Endothelial cell of umbilical vein (primary cell): ENCODE data around the gene PLEKHA6. TPM values are rescaled to one million over a fixed set of nuclear protein-coding genes. Genes with fewer than 3 reads are reported as not detected.

Source experiments
- BruUV-seq: library from RNA; stranded (reverse); fragments of 400-500 nt; replicated peaks from 2 replicates; lab custom pipeline; 2021; lab: Mats Ljungman, UMichigan
- CTCF ChIA-PET: fragments of 300-600, 350-600 bp; sonication (Branson Sonifier 250); formaldehyde crosslinking; loops from one replicate; lab custom pipeline; 2021; ENCODE audit warnings: antibody characterized with exemption, inconsistent platforms; lab: Charles Lee
- POLR2A ChIA-PET: fragments of 300-600, 350-600 bp; sonication (Branson Sonifier 250); formaldehyde crosslinking; loops from one replicate; lab custom pipeline; 2021; ENCODE audit warnings: antibody characterized with exemption, inconsistent platforms; lab: Charles Lee
- DNase-seq: peaks from one replicate; pipeline ENCODE4 v3.0.0-alpha.2; 2011; ENCODE audit warnings: low read depth, low spot score
- FAIRE-seq: peaks from 2 replicates; lab custom pipeline; 2011; peaks lifted over from hg19 to GRCh38; lab: Jason Lieb, UNC
- H2AFZ ChIP-seq: 2 replicates; pipeline ENCODE4 v1.6.0; 2012; ENCODE audit warnings: low read depth, low read length, control low read depth, inconsistent platforms
- H3K27ac ChIP-seq: 2 replicates; pipeline ENCODE4 v1.5.1; 2011; ENCODE audit warnings: low read depth, mild to moderate bottlenecking, control low read depth, low read length, moderate library complexity; ENCODE audit not compliant: insufficient read depth
- H3K27me3 ChIP-seq, 2 experiments: 2 replicates each; pipeline versions ENCODE4 v1.6.0 to v1.6.1; 2011; ENCODE audit warnings: low read length in 2 of 2, mixed read lengths in 1 of 2; ENCODE audit not compliant: control insufficient read depth in 2 of 2, insufficient read depth in 2 of 2
- H3K36me3 ChIP-seq, 2 experiments: 2 replicates in 1 of 2; 3 replicates in 1 of 2; pipeline ENCODE4 v1.5.1; 2011; ENCODE audit warnings: low read length in 2 of 2, mild to moderate bottlenecking in 1 of 2, moderate library complexity in 1 of 2; ENCODE audit not compliant: control insufficient read depth in 2 of 2, insufficient read depth in 2 of 2; ENCODE audit errors: extremely low read depth in 1 of 2
- H3K4me1 ChIP-seq: 3 replicates; pipeline ENCODE4 v1.5.1; 2011; ENCODE audit warnings: mild to moderate bottlenecking, low read length; ENCODE audit not compliant: control insufficient read depth, insufficient read depth; ENCODE audit errors: extremely low read depth
- H3K4me2 ChIP-seq: 2 replicates; pipeline ENCODE4 v1.6.1; 2011; ENCODE audit warnings: low read length, control low read depth, mixed read lengths; ENCODE audit not compliant: insufficient read depth
- H3K4me3 ChIP-seq, 3 experiments: fragments of 200-600 bp in 1 of 3; sonication (generic), shearing (Covaris generic) in 1 of 3; replicated peaks in 1 of 3; 2 replicates each; pipeline ENCODE4 v1.5.1; 2011 to 2016; ENCODE audit warnings: control low read depth in 3 of 3, low read length in 3 of 3, mild to moderate bottlenecking in 2 of 3, inconsistent platforms in 1 of 3, low read depth in 1 of 3, moderate library complexity in 1 of 3; ENCODE audit not compliant: insufficient read depth in 1 of 3
- H3K79me2 ChIP-seq: 2 replicates; pipeline ENCODE4 v1.6.0; 2012; ENCODE audit warnings: low read length, inconsistent platforms; ENCODE audit not compliant: control insufficient read depth, insufficient read depth
- H3K9ac ChIP-seq: replicated peaks from 2 replicates; pipeline ENCODE3; 2011; ENCODE audit warnings: low read length, control low read depth; ENCODE audit not compliant: insufficient read depth; ENCODE audit errors: extremely low read depth
- H3K9me1 ChIP-seq: replicated peaks from 3 replicates; pipeline ENCODE4 v1.6.0; 2011; ENCODE audit warnings: mild to moderate bottlenecking, low read length; ENCODE audit not compliant: control insufficient read depth, insufficient read depth; ENCODE audit errors: extremely low read depth
- H3K9me3 ChIP-seq: replicated peaks from 2 replicates; pipeline ENCODE4 v1.5.1; 2012; ENCODE audit warnings: low read length, inconsistent platforms; ENCODE audit not compliant: control insufficient read depth, insufficient read depth
- H4K20me1 ChIP-seq: replicated peaks from 2 replicates; pipeline ENCODE3; 2011; ENCODE audit warnings: mild to moderate bottlenecking, low read length; ENCODE audit not compliant: control insufficient read depth, insufficient read depth; ENCODE audit errors: extremely low read depth
- EZH2 ChIP-seq: IDR thresholded peaks from 2 replicates; pipeline ENCODE4 v1.6.1; 2012; ENCODE audit warnings: borderline replicate concordance, low read depth, mild to moderate bottlenecking, moderate library complexity, low read length, inconsistent platforms; ENCODE audit not compliant: severe bottlenecking
- FOS ChIP-seq: IDR thresholded peaks from 2 replicates; pipeline ENCODE4 v1.6.1; 2011; ENCODE audit warnings: mild to moderate bottlenecking, low read length, moderate library complexity, borderline replicate concordance; ENCODE audit not compliant: insufficient read depth
- GATA2 ChIP-seq: IDR thresholded peaks from 2 replicates; pipeline ENCODE4 v1.7.0; 2011; ENCODE audit warnings: low read depth, mild to moderate bottlenecking, moderate library complexity, mixed read lengths, low read length; ENCODE audit not compliant: insufficient read length, insufficient read depth
- JUN ChIP-seq: IDR thresholded peaks from 2 replicates; pipeline ENCODE4 v1.6.1; 2011; ENCODE audit warnings: borderline replicate concordance, low read depth; ENCODE audit not compliant: insufficient read length, insufficient read depth
- MAX ChIP-seq: IDR thresholded peaks from 2 replicates; pipeline ENCODE4 v1.6.1; 2011; ENCODE audit not compliant: insufficient read depth, insufficient read length
- POLR2A ChIP-seq: IDR thresholded peaks from 2 replicates; pipeline ENCODE4 v1.6.1; 2012; ENCODE audit warnings: low read depth, mild to moderate bottlenecking, control low read depth, low read length
- POLR2AphosphoS5 ChIP-seq: IDR thresholded peaks from 2 replicates; pipeline ENCODE4 v1.6.1; 2012; ENCODE audit warnings: low read depth, mild to moderate bottlenecking, control low read depth, low read length, moderate library complexity; ENCODE audit not compliant: insufficient read depth
- dilution Hi-C: fragments of 300-500 bp; cut with MboI; formaldehyde crosslinking; loops from one replicate; pipeline ENCODE4 v1.15.0; 2019; ENCODE audit warnings: low sequenced_read_pairs; ENCODE audit not compliant: extremely low pct_ligation_motif_present
- intact Hi-C: fragments of 100-400 bp; cut with micrococcal nuclease; formaldehyde crosslinking; loops from one replicate; pipeline ENCODE4 v1.10.0; 2022
- polyA plus RNA-seq, 4 experiments: library from polyadenylated mRNA; depleted of rRNA in 3 of 4; stranded (reverse) in 3 of 4; unstranded in 1 of 4; fragments of >200 nt; gene quantifications; 2 replicates each; pipeline versions ENCODE4 v1.2.1 to v1.2.3, GENCODE V29; 2011 to 2012; ENCODE audit warnings: missing spikeins in 1 of 4
- total RNA-seq: library from RNA; stranded (reverse); gene quantifications from 2 replicates; pipeline ENCODE4 v1.2.3, GENCODE V29; 2021
- TF ChIP-seq, protein P1 (sequence below), 2 donors: IDR thresholded peaks; 1 replicate in 1 of 2; 2 replicates in 1 of 2; pipeline ENCODE4 v1.5.1; 2011; ENCODE audit warnings: low read length in 2 of 2, mild to moderate bottlenecking in 2 of 2, moderate library complexity in 2 of 2, control low read depth in 1 of 2, inconsistent platforms in 1 of 2, low read depth in 1 of 2; ENCODE audit not compliant: insufficient read depth in 1 of 2; ENCODE audit errors: extremely low read depth in 1 of 2

PLEKHA6 gene
- total and polyA plus RNA-seq, 2 donors (not counting 3 experiments of a cell fraction or from before 2014, with no cell fraction given), result 2.1 to 15.0 TPM

- DNase-seq, result no peak
- Histone ChIP-seq H3K36me3 (no peaks in the 10 kb centered on the region), H3K9ac (no peak overlapping the region), H3K9me1 (no peaks in the 10 kb centered on the region), H3K4me2 (no peak overlapping the region), H2AFZ (no peak overlapping the region), H3K27me3 (no peaks in the 10 kb centered on the region), H3K4me1 (peaks cover 7% of the 10 kb centered on the region), H3K27ac (no peak overlapping the region), H3K79me2 (no peaks in the 10 kb centered on the region), H4K20me1 (no peaks in the 10 kb centered on the region), H3K4me3 (no peak overlapping the region), H3K9me3 (no peaks in the 10 kb centered on the region)
- TF ChIP-seq FOS (no peak), POLR2AphosphoS5 (no peak), MAX (no peak), POLR2A (no peak), JUN (no peak), EZH2 (no peak), GATA2 (no peak)
- TF ChIP-seq, protein P1, sequence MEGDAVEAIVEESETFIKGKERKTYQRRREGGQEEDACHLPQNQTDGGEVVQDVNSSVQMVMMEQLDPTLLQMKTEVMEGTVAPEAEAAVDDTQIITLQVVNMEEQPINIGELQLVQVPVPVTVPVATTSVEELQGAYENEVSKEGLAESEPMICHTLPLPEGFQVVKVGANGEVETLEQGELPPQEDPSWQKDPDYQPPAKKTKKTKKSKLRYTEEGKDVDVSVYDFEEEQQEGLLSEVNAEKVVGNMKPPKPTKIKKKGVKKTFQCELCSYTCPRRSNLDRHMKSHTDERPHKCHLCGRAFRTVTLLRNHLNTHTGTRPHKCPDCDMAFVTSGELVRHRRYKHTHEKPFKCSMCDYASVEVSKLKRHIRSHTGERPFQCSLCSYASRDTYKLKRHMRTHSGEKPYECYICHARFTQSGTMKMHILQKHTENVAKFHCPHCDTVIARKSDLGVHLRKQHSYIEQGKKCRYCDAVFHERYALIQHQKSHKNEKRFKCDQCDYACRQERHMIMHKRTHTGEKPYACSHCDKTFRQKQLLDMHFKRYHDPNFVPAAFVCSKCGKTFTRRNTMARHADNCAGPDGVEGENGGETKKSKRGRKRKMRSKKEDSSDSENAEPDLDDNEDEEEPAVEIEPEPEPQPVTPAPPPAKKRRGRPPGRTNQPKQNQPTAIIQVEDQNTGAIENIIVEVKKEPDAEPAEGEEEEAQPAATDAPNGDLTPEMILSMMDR (IDR thresholded peaks at IDR 0.05; ENCODE audit: extremely low read depth in 1 of 2, insufficient read depth in 1 of 2, low read depth in 1 of 2, low read length in 2 of 2), result no peak
- ChIA-PET POLR2A (no interaction called here), CTCF (interaction anchor here (1.1 to 26.7 kb wide), 7 partner anchors 8 to 219 kb away, joined by 3 to 770 read pairs (median 3); partner anchors contain the start of gene ETNK2)
- no peak for FAIRE-seq
- BruUV-seq, result no TSS peak
- dilution Hi-C loops, result no loop called here
- intact Hi-C loops, result no loop called here
These were observed 179.6 kb downstream of the PLEKHA6 start for GRCh38 chr1:204180133-204180532.
